A549 (cell line): ENCODE data around the gene SLC6A18. TPM values are rescaled to one million over a fixed set of nuclear protein-coding genes. Genes with fewer than 3 reads are reported as not detected.

Source experiments
- ATAC-seq, 2 experiments: fragments of 200-7000 bp in 1 of 2; fragments of >200 bp in 1 of 2; cut with Nextera tagmentation in 1 of 2; cut with Tn5 transposase in 1 of 2; 3 replicates each; pipeline versions ENCODE4 v1.8.0 to v1.9.1; 2018 to 2020; ENCODE audit warnings: mild to moderate bottlenecking in 1 of 2, moderate library complexity in 1 of 2
- CTCF ChIA-PET: fragments of 300-600 bp; sonication (Branson Sonifier 250); formaldehyde crosslinking; extraction: SDS; loops from one replicate; lab custom pipeline; 2021; ENCODE audit warnings: antibody characterized with exemption, inconsistent platforms; lab: Yijun Ruan, JAX
- POLR2A ChIA-PET: fragments of 350-600 bp; formaldehyde crosslinking; extraction: SDS; loops from one replicate; lab custom pipeline; 2021; ENCODE audit warnings: antibody characterized with exemption, inconsistent platforms; lab: Yijun Ruan, JAX
- DNase-seq, 2 experiments: peaks; one replicate each; pipeline versions ENCODE4 v3.0.0 to v3.0.0-alpha.2; 2011 to 2016; ENCODE audit warnings: low read depth in 1 of 2, low spot score in 1 of 2
- FAIRE-seq: peaks from 2 replicates; lab custom pipeline; 2011; peaks lifted over from hg19 to GRCh38; lab: Jason Lieb, UNC
- H3K27ac ChIP-seq, 2 experiments: fragments of >200 bp; sonication (Bioruptor Twin); formaldehyde crosslinking; 3 replicates each; pipeline ENCODE4 v1.5.1; 2016 to 2017
- H3K4me1 ChIP-seq: fragments of >200 bp; sonication (Bioruptor Twin); formaldehyde crosslinking; 3 replicates; pipeline ENCODE4 v1.6.1; 2016
- H3K4me2 ChIP-seq: fragments of >200 bp; sonication (Bioruptor Twin); formaldehyde crosslinking; 3 replicates; pipeline ENCODE4 v1.6.1; 2016
- H3K4me3 ChIP-seq: fragments of >200 bp; sonication (Bioruptor Twin); formaldehyde crosslinking; 3 replicates; pipeline ENCODE4 v1.5.1; 2016
- H3K9me3 ChIP-seq: fragments of >200 bp; sonication (Bioruptor Twin); formaldehyde crosslinking; 3 replicates; pipeline ENCODE4 v1.6.1; 2016
- CHD2 ChIP-seq: fragments of 150-350 bp; IDR thresholded peaks from 2 replicates; pipeline ENCODE4 v1.6.1; 2014; ENCODE audit warnings: low read length; ENCODE audit not compliant: partially characterized antibody
- CHD4 ChIP-seq: fragments of 200-600 bp; sonication (generic); IDR thresholded peaks from 2 replicates; pipeline ENCODE4 v1.6.1; 2016; ENCODE audit warnings: antibody characterized with exemption, mild to moderate bottlenecking, borderline replicate concordance
- JUNB ChIP-seq: fragments of >200 bp; sonication (Bioruptor Twin); formaldehyde crosslinking; IDR thresholded peaks from 2 replicates; pipeline ENCODE4 v1.6.1; 2016
- NFE2L2 ChIP-seq: fragments of 150-350 bp; conservative IDR thresholded peaks from 2 replicates; pipeline ENCODE4 v1.6.1; 2014; ENCODE audit warnings: low read length
- RAD21 ChIP-seq, 2 experiments: fragments of >200 bp in 1 of 2; sonication (Bioruptor Twin) in 1 of 2; formaldehyde crosslinking in 1 of 2; IDR thresholded peaks in 1 of 2; conservative IDR thresholded peaks in 1 of 2; 2 replicates in 1 of 2; 3 replicates in 1 of 2; pipeline ENCODE4 v1.6.1; 2012 to 2018; ENCODE audit warnings: inconsistent platforms in 1 of 2
- RFX5 ChIP-seq: fragments of 450-650 bp; IDR thresholded peaks from 2 replicates; pipeline ENCODE4 v1.7.1; 2014; ENCODE audit warnings: antibody characterized with exemption, mild to moderate bottlenecking, moderate library complexity
- SMC3 ChIP-seq: fragments of >200 bp; sonication (Bioruptor Twin); formaldehyde crosslinking; IDR thresholded peaks from 3 replicates; pipeline ENCODE4 v1.6.1; 2018; ENCODE audit warnings: inconsistent platforms
- TP53 ChIP-seq: fragments of 250-450 bp; sonication (Bioruptor Pico); IDR thresholded peaks from 2 replicates; pipeline ENCODE4 v1.5.0; 2021; ENCODE audit warnings: mild to moderate bottlenecking, moderate library complexity
- ZFP36 ChIP-seq: fragments of 450-650 bp; IDR thresholded peaks from 2 replicates; pipeline ENCODE4 v1.6.1; 2014; ENCODE audit warnings: borderline replicate concordance; ENCODE audit not compliant: partially characterized antibody
- ZNF302 ChIP-seq: fragments of 250-450 bp; sonication (Bioruptor Pico); IDR thresholded peaks from 2 replicates; pipeline ENCODE4 v1.9.0; 2021; ENCODE audit warnings: inconsistent platforms, mild to moderate bottlenecking, moderate library complexity
- WGBS: methylation state at CpG from one replicate; pipeline ENCODE4 v1.1.6; 2017; ENCODE audit errors: missing lambda C conversion rate; 5-methylcytosine and 5-hydroxymethylcytosine counted together
- polyA plus RNA-seq, 4 experiments: library from polyadenylated mRNA; depleted of rRNA in 3 of 4; stranded (reverse); fragments of >200 nt; fragmentation: RNase III in 1 of 4; extraction: RNeasy Plus Mini Kit Qiagen cat#74134 plus additional on column Dnase treatment in 1 of 4; gene quantifications; 2 replicates in 3 of 4; 3 replicates in 1 of 4; pipeline ENCODE4 v1.2.3, GENCODE V29; 2011 to 2017
- TF ChIP-seq, protein P1 (sequence below): fragments of 150-350 bp; IDR thresholded peaks from 2 replicates; pipeline ENCODE4 v1.6.1; 2014; ENCODE audit warnings: low read depth, mild to moderate bottlenecking, low read length
- TF ChIP-seq, protein P2 (sequence below): fragments of 450-650 bp; IDR thresholded peaks from 2 replicates; pipeline ENCODE4 v1.6.1; 2014; ENCODE audit warnings: antibody characterized with exemption
- TF ChIP-seq, protein P3 (sequence below): fragments of 250-450 bp; sonication (Bioruptor Pico); IDR thresholded peaks from 2 replicates; pipeline ENCODE4 v1.5.0; 2021; ENCODE audit warnings: mild to moderate bottlenecking, moderate library complexity, borderline replicate concordance

Gene SLC6A18
- polyA plus RNA-seq, 2 of the 4 experiments (the other 2 are of a cell fraction): not detected

DNA sequence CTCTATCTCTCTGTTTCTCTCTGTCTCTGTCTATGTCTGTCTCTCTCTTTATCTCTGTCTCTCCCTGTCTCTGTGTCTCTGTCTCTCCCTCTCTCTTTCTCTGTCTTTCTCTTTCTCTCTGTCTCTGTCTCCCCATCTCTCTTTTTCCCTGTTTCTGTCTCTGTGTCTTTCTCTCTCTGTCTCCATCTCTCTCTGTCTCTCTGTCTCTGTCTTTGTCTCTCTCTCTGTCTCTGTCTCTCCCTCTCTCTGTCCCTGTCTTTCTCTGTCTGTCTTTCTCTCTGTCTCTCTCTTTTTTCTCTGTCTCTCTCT is 25.9 kb upstream of the SLC6A18 start:
- no peaks in the 10 kb centered on the region for H3K9me3 ChIP-seq
- no peak overlapping the region for H3K4me3 ChIP-seq
- ATAC-seq (no peak), FAIRE-seq (no peak), DNase-seq (no peak)
- POLR2A ChIA-PET: no interaction called here
- no peaks in the 10 kb centered on the region; the same call in 2 of the 3 replicates for H3K4me1 ChIP-seq
- CTCF ChIA-PET: no interaction called here
- H3K4me2 ChIP-seq: no peak overlapping the region
- H3K27ac ChIP-seq: no peak overlapping the region
- TF ChIP-seq, protein P1, sequence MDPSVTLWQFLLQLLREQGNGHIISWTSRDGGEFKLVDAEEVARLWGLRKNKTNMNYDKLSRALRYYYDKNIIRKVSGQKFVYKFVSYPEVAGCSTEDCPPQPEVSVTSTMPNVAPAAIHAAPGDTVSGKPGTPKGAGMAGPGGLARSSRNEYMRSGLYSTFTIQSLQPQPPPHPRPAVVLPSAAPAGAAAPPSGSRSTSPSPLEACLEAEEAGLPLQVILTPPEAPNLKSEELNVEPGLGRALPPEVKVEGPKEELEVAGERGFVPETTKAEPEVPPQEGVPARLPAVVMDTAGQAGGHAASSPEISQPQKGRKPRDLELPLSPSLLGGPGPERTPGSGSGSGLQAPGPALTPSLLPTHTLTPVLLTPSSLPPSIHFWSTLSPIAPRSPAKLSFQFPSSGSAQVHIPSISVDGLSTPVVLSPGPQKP: no peak
- TF ChIP-seq, protein P2, sequence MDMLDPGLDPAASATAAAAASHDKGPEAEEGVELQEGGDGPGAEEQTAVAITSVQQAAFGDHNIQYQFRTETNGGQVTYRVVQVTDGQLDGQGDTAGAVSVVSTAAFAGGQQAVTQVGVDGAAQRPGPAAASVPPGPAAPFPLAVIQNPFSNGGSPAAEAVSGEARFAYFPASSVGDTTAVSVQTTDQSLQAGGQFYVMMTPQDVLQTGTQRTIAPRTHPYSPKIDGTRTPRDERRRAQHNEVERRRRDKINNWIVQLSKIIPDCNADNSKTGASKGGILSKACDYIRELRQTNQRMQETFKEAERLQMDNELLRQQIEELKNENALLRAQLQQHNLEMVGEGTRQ: no peak
- TF ChIP-seq JUNB: no peak
- no peak for TF ChIP-seq ZFP36

DNA sequence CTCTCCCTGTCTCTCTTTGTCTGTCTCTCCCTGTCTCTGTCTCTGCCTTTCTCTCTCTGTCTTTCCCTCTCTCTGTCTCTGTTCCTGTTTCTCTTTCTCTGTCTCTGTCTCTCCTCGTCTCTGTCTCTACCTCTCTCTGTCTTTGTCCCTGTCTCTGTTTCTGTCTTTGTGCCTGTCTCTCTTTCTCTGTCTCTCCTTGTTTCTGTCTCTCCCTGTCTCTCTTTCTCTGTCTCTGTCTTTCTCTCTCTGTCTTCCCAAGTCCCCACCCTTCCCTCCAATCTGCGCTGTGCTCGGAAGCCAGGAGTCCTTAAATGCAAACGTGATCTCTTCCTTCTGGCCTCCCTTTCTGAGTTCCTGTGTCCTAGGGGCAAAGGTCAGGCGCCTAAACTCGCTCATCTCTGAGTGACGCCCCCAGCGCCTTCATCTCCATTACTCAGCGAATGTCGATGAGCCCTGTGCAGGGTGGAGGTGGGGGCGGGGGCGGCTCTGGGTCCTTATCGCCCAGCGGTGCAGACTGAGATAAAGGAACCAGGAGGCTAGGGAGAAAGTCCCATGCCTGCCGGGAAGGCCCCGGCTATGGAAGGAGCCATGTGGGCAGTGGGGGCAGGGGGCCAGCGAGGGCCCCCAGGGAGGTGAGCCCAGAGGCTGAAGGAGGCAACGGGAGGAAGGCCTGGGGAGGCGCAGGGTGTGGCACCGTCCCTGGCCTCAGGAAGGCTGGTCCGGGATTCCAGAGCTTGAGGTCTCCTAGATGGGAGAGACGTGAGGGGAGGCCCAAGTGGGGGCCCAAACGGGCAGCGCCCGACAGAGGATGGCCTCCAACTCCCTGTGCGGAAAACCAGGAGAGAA is 25.3 kb upstream of the SLC6A18 start:
- no peak overlapping the region for H3K4me2 ChIP-seq
- no peak for FAIRE-seq
- ChIA-PET POLR2A (no interaction called here), CTCF (interaction anchor here (0.9 to 4.7 kb wide), 4 partner anchors 26 to 445 kb away, joined by 3 to 20 read pairs (median 6); no protein-coding TSS in a partner anchor)
- no peaks in the 10 kb centered on the region; the same call in 2 of the 3 replicates for H3K4me1 ChIP-seq
- 59% methylated on average over 25 of the region's 26 CpGs for WGBS
- no peak for DNase-seq
- TF ChIP-seq JUNB (no peak), CHD4 (no peak), RFX5 (no peak), TP53 (CRISPR knock-in tag) (no peak), CHD2 (no peak), SMC3 (no peak), ZNF302 (CRISPR knock-in tag) (no peak), NFE2L2 (no peak), RAD21 (conservative IDR thresholded peaks at IDR 0.05 in 1 of 2, IDR thresholded peaks at IDR 0.05 in 1 of 2) (no peak)
- TF ChIP-seq, protein P2: no peak
- TF ChIP-seq, protein P1: no peak
- TF ChIP-seq, protein P3, sequence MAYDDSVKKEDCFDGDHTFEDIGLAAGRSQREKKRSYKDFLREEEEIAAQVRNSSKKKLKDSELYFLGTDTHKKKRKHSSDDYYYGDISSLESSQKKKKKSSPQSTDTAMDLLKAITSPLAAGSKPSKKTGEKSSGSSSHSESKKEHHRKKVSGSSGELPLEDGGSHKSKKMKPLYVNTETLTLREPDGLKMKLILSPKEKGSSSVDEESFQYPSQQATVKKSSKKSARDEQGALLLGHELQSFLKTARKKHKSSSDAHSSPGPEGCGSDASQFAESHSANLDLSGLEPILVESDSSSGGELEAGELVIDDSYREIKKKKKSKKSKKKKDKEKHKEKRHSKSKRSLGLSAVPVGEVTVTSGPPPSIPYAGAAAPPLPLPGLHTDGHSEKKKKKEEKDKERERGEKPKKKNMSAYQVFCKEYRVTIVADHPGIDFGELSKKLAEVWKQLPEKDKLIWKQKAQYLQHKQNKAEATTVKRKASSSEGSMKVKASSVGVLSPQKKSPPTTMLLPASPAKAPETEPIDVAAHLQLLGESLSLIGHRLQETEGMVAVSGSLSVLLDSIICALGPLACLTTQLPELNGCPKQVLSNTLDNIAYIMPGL: no peak
- no peaks in the 10 kb centered on the region for H3K9me3 ChIP-seq
- no peak overlapping the region; a peak in 1 of 6 replicates for H3K27ac ChIP-seq
- ATAC-seq: peak; percentile 6 to 11; a peak in 4 of 6 replicates
- no peak overlapping the region for H3K4me3 ChIP-seq
